Measurements from ENCODE around the gene UGT2B10. TPM values are rescaled to one million over a fixed set of nuclear protein-coding genes. Genes with fewer than 3 reads are reported as not detected.

Gene UGT2B10
- total and polyA plus RNA-seq, 2 of the 13 experiments (the other 11 are each of a cell fraction or from before 2014, with no cell fraction given) = 107 to 148 TPM

- Histone ChIP-seq H3K9me3 (ENCODE audit: low read length) (peaks cover 22% of the 10 kb centered on the region), H4K20me1 (ENCODE audit: insufficient read depth, low read length) (no peaks in the 10 kb centered on the region), H3K36me3 (replicated peaks in 1 of 2; ENCODE audit: control insufficient read depth in 1 of 2, insufficient read depth in 2 of 2, low read length in 2 of 2) (no peaks in the 10 kb centered on the region), H3K79me2 (ENCODE audit: insufficient read depth, low read length) (no peaks in the 10 kb centered on the region), H2AFZ (ENCODE audit: low read length) (no peak overlapping the region), H3K27me3 (ENCODE audit: control insufficient read depth in 1 of 2, insufficient read depth in 2 of 2, low read length in 2 of 2) (no peaks in the 10 kb centered on the region), H3K4me1 (ENCODE audit: insufficient read depth, low read length) (no peaks in the 10 kb centered on the region), H3K4me3 (replicated peaks in 1 of 3; ENCODE audit: insufficient read depth in 1 of 3, low read depth in 2 of 3, low read length in 3 of 3) (no peak overlapping the region), H3K4me2 (ENCODE audit: low read depth, low read length) (no peak overlapping the region), H3K27ac (ENCODE audit: extremely low read length, insufficient read depth, low read length) (no peak overlapping the region), H3K9ac (ENCODE audit: insufficient read depth, low read depth, low read length) (no peak overlapping the region)
- POLR2A ChIA-PET = no interaction called here
- CTCF ChIA-PET (ENCODE audit: low intra/inter-chr PET ratio, low total read pairs) = no interaction called here
- 90% methylated on average over 4 of the region's 4 CpGs for WGBS (ENCODE audit: low lambda C conversion rate)
- no peak for DNase-seq (ENCODE audit: low spot score)
- TF ChIP-seq RFXANK (CRISPR knock-in tag; IDR thresholded peaks at IDR 0.05) (no peak), THAP7 (CRISPR knock-in tag; IDR thresholded peaks at IDR 0.05) (no peak), NRL (CRISPR knock-in tag; IDR thresholded peaks at IDR 0.05; ENCODE audit: borderline replicate concordance) (no peak), ZFP41 (CRISPR knock-in tag; IDR thresholded peaks at IDR 0.05; ENCODE audit: borderline replicate concordance) (no peak), HINFP (CRISPR knock-in tag; IDR thresholded peaks at IDR 0.05; ENCODE audit: low read depth) (no peak), ZNF124 (CRISPR knock-in tag; IDR thresholded peaks at IDR 0.05) (no peak), PAWR (CRISPR knock-in tag; IDR thresholded peaks at IDR 0.05; ENCODE audit: borderline replicate concordance) (no peak), ZNF383 (CRISPR knock-in tag; IDR thresholded peaks at IDR 0.05; ENCODE audit: borderline replicate concordance) (no peak), TP53 (CRISPR knock-in tag; conservative IDR thresholded peaks at IDR 0.05) (no peak), ZNF766 (CRISPR knock-in tag; IDR thresholded peaks at IDR 0.05; ENCODE audit: borderline replicate concordance) (no peak), HDAC1 (CRISPR knock-in tag; IDR thresholded peaks at IDR 0.05) (no peak), ATF5 (CRISPR knock-in tag; IDR thresholded peaks at IDR 0.05; ENCODE audit: low read depth) (no peak), PLRG1 (conservative IDR thresholded peaks at IDR 0.05) (no peak), MED1 (CRISPR knock-in tag; IDR thresholded peaks at IDR 0.05) (no peak)
- no peak for FAIRE-seq
- no TSS peak for BruUV-seq (replicated peaks)
- intact Hi-C loops (cut with micrococcal nuclease; ENCODE audit: unreplicated experiment) (no loop called here), in situ Hi-C loops (cut with HindIII; ENCODE audit: extremely low pct_ligation_motif_present, low pct_unique_long_range_greater_than_20kb) (no loop called here)
- no peak for ATAC-seq
Measured at GRCh38 chr4:68803013-68803412, 12.8 kb upstream of the UGT2B10 start.
